ENCODE results near the gene URAD. TPM values are rescaled to one million over a fixed set of nuclear protein-coding genes. Genes with fewer than 3 reads are reported as not detected.

Gene URAD
- total RNA-seq, 4 donors from 2014 or later = not detected

DNA sequence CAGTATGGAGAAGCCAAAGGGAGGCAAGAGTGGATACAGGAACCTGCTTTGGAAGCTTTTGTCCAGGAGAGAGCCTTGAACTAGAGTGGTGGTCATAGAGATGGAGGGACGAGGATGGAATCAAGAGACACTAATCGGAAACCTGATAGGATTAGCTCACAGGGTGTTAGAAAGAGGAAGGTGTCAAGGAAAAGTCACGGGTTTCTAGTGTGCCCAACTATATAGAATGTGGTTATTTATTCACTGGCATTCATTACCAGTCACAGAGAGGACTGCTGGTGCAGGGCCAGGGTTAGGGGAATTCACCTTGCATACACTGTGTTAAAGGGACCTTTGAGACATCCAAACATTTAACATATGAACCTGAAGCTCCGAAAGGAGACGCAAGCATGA is 43.4 kb upstream of the URAD start:
- no peak overlapping the region for H3K27ac ChIP-seq
- TF ChIP-seq, protein P1, sequence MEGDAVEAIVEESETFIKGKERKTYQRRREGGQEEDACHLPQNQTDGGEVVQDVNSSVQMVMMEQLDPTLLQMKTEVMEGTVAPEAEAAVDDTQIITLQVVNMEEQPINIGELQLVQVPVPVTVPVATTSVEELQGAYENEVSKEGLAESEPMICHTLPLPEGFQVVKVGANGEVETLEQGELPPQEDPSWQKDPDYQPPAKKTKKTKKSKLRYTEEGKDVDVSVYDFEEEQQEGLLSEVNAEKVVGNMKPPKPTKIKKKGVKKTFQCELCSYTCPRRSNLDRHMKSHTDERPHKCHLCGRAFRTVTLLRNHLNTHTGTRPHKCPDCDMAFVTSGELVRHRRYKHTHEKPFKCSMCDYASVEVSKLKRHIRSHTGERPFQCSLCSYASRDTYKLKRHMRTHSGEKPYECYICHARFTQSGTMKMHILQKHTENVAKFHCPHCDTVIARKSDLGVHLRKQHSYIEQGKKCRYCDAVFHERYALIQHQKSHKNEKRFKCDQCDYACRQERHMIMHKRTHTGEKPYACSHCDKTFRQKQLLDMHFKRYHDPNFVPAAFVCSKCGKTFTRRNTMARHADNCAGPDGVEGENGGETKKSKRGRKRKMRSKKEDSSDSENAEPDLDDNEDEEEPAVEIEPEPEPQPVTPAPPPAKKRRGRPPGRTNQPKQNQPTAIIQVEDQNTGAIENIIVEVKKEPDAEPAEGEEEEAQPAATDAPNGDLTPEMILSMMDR (IDR thresholded peaks at IDR 0.05) = no peak
- no peak for TF ChIP-seq POLR2A (IDR thresholded peaks at IDR 0.05)
- DNase-seq = no peak
- H3K4me3 ChIP-seq = no peak overlapping the region
- H3K9me3 ChIP-seq = no peaks in the 10 kb centered on the region
- H3K4me1 ChIP-seq = no peaks in the 10 kb centered on the region
- WGBS, 2 donors = 64 to 80% methylated on average over 5 of the region's 5 CpGs
- intact Hi-C loops (cut with DNase I) = no loop called here
- peaks cover 0 to 8% (median 0%) of the 10 kb centered on the region in 4 donors for H3K27me3 ChIP-seq
- no peaks in the 10 kb centered on the region for H3K36me3 ChIP-seq

DNA sequence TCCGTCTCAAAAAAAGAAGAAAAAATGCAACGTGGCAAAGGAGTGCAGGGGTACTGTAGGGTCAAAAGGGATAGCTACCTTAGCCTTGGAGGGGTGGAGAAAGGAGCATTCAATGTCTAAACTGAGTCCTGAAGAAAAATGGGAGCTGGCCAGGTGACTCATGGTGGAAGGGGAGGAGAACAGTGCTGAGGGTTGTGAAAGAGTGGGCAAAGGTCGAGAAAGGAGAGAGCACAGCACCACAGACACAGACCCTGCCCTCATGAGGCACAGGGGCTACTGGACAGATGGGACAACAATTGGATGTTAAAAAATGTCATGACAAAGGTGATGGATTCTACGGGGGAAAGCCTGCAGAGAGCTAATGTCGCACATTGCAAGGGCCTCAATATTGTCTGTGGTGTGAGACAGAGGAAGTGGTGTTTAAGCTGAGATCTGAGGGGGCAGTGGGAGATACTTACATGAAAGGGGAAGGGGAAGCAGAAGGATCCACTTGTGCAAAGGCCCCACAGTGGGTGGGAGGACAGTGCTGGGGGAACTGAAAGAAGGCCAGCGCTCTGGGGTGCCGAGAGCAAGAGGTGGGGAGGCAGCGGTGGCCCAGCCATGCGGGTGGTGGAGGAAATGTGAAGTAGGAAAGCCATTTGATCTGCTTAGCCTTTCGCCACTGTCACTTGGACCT is 42.9 kb upstream of the URAD start:
- Histone ChIP-seq H3K9me3 (no peaks in the 10 kb centered on the region), H3K4me3 (no peak overlapping the region), H3K4me1 (no peaks in the 10 kb centered on the region), H3K27me3 (peaks cover 0 to 8% (median 0%) of the 10 kb centered on the region in 4 donors), H3K36me3 (no peaks in the 10 kb centered on the region), H3K27ac (no peak overlapping the region)
- DNase-seq = no peak
- TF ChIP-seq, protein P1 (IDR thresholded peaks at IDR 0.05) = no peak
- no peak for TF ChIP-seq POLR2A (IDR thresholded peaks at IDR 0.05)
- WGBS, 2 donors = 64 to 70% methylated on average over 10 of the region's 10 CpGs
- intact Hi-C loops (cut with DNase I) = no loop called here

DNA sequence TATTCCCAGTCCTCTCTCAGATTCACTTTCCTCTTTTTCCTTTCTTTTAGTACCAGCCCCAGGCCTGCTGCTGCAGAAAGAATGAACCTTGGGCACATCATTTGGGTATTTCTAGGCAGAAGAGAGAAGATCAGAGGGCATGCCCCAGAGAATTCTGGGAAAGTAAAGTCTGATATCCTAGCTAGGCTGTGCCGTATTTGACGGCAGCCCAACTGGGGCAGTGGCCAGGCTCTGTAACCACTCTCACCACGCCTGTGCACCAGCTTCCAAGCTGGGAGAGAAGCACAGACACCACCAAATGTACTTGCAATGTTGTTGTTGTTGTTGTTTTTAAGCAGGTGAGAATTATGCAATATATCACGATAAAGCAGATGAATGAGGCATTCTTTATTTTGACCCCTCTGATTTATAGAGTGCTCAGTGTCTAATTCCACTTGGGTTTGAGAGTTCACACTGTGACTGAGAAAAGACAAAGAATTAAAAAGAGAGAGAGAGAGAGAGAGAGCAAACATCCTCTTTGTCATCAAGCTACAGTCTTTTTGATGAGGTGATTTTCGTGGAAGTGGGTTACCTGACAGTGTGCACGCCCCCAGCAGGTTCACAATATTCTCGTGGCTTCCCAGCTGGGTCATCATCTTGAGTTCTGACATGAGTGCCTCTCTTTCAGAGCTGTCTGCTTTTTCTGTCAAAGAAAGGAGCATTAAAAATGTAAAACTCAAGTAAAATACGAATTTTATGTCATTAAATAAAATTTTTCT is 39.3 kb upstream of the URAD start:
- Histone ChIP-seq H3K27ac (no peak overlapping the region), H3K4me3 (no peak overlapping the region), H3K4me1 (no peaks in the 10 kb centered on the region), H3K27me3 (no peaks in the 10 kb centered on the region), H3K9me3 (no peaks in the 10 kb centered on the region), H3K36me3 (no peaks in the 10 kb centered on the region)
- WGBS, 2 donors = 48 to 53% methylated on average over 7 to 8 of the region's 8 CpGs
- intact Hi-C loops (cut with DNase I) = no loop called here
- TF ChIP-seq POLR2A (IDR thresholded peaks at IDR 0.05) = no peak
- TF ChIP-seq, protein P1 (IDR thresholded peaks at IDR 0.05) = no peak
- DNase-seq = no peak

DNA sequence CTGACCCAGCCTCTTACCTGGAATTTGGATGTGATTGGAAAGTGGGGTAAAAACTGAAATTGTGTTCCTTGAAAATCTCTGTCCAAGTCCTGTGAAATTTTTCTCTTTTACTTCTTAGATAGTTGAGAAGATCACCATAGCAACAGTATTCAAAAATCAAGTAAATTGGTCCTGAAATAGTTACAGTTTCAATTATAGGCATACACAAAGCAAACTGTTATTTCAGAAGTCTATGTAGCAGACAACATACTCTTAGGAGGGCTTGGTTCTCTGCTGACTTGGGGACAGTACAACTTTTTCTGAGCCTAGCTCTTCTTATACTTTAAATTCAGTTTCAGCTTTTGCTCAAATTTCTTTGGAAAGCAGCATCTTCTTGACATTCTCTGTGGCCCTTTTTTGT is 38.6 kb upstream of the URAD start:
- Histone ChIP-seq H3K9me3 (no peaks in the 10 kb centered on the region), H3K4me1 (no peaks in the 10 kb centered on the region), H3K36me3 (no peaks in the 10 kb centered on the region), H3K4me3 (no peak overlapping the region), H3K27ac (no peak overlapping the region), H3K27me3 (no peaks in the 10 kb centered on the region)
- DNase-seq = no peak
- no peak for TF ChIP-seq POLR2A (IDR thresholded peaks at IDR 0.05)
- TF ChIP-seq, protein P1 (IDR thresholded peaks at IDR 0.05) = no peak
- intact Hi-C loops (cut with DNase I) = no loop called here

DNA sequence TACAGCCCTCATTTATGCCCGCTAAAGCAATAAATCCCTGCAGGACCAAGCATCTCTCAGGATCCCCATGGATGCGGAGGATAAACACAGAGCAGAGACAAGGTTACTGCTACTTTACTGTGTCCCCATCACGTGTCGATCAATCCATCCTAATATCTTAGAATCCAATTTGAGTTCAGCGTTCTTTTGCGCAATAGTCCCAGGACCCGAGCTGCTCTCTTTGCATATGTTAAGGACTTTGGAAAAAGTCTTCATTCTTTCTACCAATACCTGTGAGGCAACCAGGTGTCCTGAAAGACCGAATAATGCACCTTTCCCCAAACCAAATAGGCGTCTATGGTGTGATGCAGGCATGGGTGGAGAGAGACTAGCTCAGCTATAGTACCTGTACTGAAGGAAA is 38.0 kb upstream of the URAD start:
- Histone ChIP-seq H3K36me3 (no peaks in the 10 kb centered on the region), H3K4me1 (no peaks in the 10 kb centered on the region), H3K27me3 (no peaks in the 10 kb centered on the region), H3K4me3 (no peak overlapping the region), H3K27ac (no peak overlapping the region), H3K9me3 (no peaks in the 10 kb centered on the region)
- WGBS, 2 donors = 78 to 87% methylated on average over 9 of the region's 9 CpGs
- intact Hi-C loops (cut with DNase I) = no loop called here
- no peak for DNase-seq
- no peak for TF ChIP-seq POLR2A (IDR thresholded peaks at IDR 0.05)
- TF ChIP-seq, protein P1 (IDR thresholded peaks at IDR 0.05) = no peak
